Mammary epithelial cell (primary cell): Measurements from ENCODE around the gene KCNMA1.

Experiments used
- CTCF ChIP-seq, 2 donors: IDR thresholded peaks in 1 of 2; conservative IDR thresholded peaks in 1 of 2; 2 replicates each; pipeline ENCODE4 v1.5.1; 2011 to 2012; ENCODE audit warnings: inconsistent platforms in 2 of 2, low read length in 2 of 2, mild to moderate bottlenecking in 2 of 2, control low read depth in 1 of 2, low read depth in 1 of 2; ENCODE audit not compliant: insufficient read depth in 1 of 2; ENCODE audit errors: extremely low read depth in 1 of 2
- EZH2 ChIP-seq: IDR thresholded peaks from 2 replicates; pipeline ENCODE4 v1.6.1; 2012; ENCODE audit warnings: low read length, inconsistent platforms, borderline replicate concordance

GRCh38 chr10:77012812-77013500 is 624.7 kb downstream of the KCNMA1 start:
- TF ChIP-seq CTCF (conservative IDR thresholded peaks at IDR 0.05 in 1 of 2, IDR thresholded peaks at IDR 0.05 in 1 of 2; ENCODE audit: extremely low read depth in 1 of 2, insufficient read depth in 1 of 2, low read depth in 1 of 2, low read length in 2 of 2) (no peak), EZH2 (no peak)
